Adrenal gland (tissue), 5 donors: ENCODE data around the gene INTS6L.

ENCODE experiments used
- CTCF ChIP-seq, 6 experiments: fragments of 450-650 bp in 4 of 6; fragments of 200-600 bp in 2 of 6; sonication (generic) in 1 of 6; IDR thresholded peaks; 1 replicate in 5 of 6; 2 replicates in 1 of 6; pipeline versions ENCODE4 v1.5.1 to v1.8.0; 2016 to 2021; ENCODE audit warnings: antibody characterized with exemption in 6 of 6, mild to moderate bottlenecking in 2 of 6, moderate library complexity in 1 of 6
- POLR2A ChIP-seq, 2 donors: fragments of 450-650 bp; IDR thresholded peaks; one replicate each; pipeline ENCODE4 v1.6.1; 2017; ENCODE audit warnings: antibody characterized with exemption in 2 of 2, mild to moderate bottlenecking in 2 of 2, moderate library complexity in 1 of 2
- donor health status: DM: no; HTN: no; CAD: no.

DNA sequence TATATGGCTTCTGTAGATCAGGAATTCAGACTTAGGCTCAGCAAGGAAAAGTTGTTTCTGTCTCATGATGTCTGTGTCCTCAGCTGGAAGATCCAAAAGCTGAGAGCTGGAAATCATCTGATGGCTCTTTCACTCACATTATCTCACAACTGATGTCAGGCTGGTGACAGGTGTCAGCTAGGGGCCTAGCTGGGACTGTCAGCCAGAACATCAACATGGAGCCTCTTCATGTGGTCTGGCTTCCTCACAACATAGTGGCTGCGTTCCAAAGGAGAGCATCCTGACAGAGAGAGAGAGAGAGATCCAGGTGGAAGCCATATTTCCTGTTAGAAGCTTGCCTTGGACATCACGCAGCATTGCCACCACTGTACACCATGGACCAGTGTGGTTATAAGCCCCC lies 10.6 kb upstream of the INTS6L start:
- TF ChIP-seq CTCF (IDR thresholded peaks at IDR 0.05) = no peak
- TF ChIP-seq POLR2A (IDR thresholded peaks at IDR 0.05) = no peak
